Measurements from ENCODE around the gene KCNQ1.

- TF ChIP-seq CTCF (IDR thresholded peaks at IDR 0.05) (no peak), POLR2A (IDR thresholded peaks at IDR 0.05) (no peak)
Observed at GRCh38 chr11:2696455-2696854, 251.6 kb downstream of the KCNQ1 start.
